Glutamatergic neuron (in vitro differentiated cells): ENCODE data around the gene DAB2IP. TPM values are rescaled to one million over a fixed set of nuclear protein-coding genes. Genes with fewer than 3 reads are reported as not detected.
"Not testable (repeated sequence)": the region's sequence is repeated elsewhere in the genome, so short reads cannot be mapped to it uniquely, and the experiment has no call there.

ENCODE experiments used
- DNase-seq: peaks from one replicate; pipeline ENCODE4 v3.0.0; 2022
- H3K27ac Mint-ChIP-seq: one replicate; pipeline ENCODE4 v1.8.0; 2020; ENCODE audit warnings: mild to moderate bottlenecking, mixed read lengths, inconsistent platforms; ENCODE audit not compliant: unreplicated experiment
- H3K27me3 Mint-ChIP-seq: one replicate; pipeline ENCODE4 v1.8.0; 2020; ENCODE audit warnings: mild to moderate bottlenecking, moderate library complexity, mixed read lengths, inconsistent platforms; ENCODE audit not compliant: unreplicated experiment
- H3K36me3 Mint-ChIP-seq: one replicate; pipeline ENCODE4 v1.8.0; 2020; ENCODE audit warnings: mild to moderate bottlenecking, mixed read lengths, inconsistent platforms; ENCODE audit not compliant: unreplicated experiment
- H3K4me1 Mint-ChIP-seq: one replicate; pipeline ENCODE4 v1.8.0; 2020; ENCODE audit warnings: mild to moderate bottlenecking, low read depth, mixed read lengths, inconsistent platforms; ENCODE audit not compliant: unreplicated experiment
- H3K4me3 Mint-ChIP-seq: one replicate; pipeline ENCODE4 v1.8.0; 2020; ENCODE audit warnings: mild to moderate bottlenecking, mixed read lengths, inconsistent platforms; ENCODE audit not compliant: unreplicated experiment
- H3K9me3 Mint-ChIP-seq: one replicate; pipeline ENCODE4 v1.8.0; 2020; ENCODE audit warnings: mild to moderate bottlenecking, moderate library complexity, mixed read lengths, inconsistent platforms; ENCODE audit not compliant: unreplicated experiment
- CTCF ChIP-seq: fragments of 200-600 bp; sonication (generic); IDR thresholded peaks from one replicate; pipeline ENCODE4 v1.5.0; 2021; ENCODE audit not compliant: partially characterized antibody, unreplicated experiment
- total RNA-seq: library from RNA; stranded (reverse); fragmentation: NEBNext Ultra II Directional; extraction: Animal tissue kit (Norgen Biotek cat#: 25700); gene quantifications from one replicate; pipeline ENCODE4 v1.2.1, GENCODE V29; 2021; ENCODE audit not compliant: unreplicated experiment

The DAB2IP gene
- total RNA-seq, 1 donor from 2014 or later: 32.9 TPM

GRCh38 chr9:121619545-121620324, 31.7 kb upstream of the DAB2IP start:
- H3K9me3 Mint-ChIP-seq: no peaks in the 10 kb centered on the region
- no peak overlapping the region for H3K4me3 Mint-ChIP-seq
- H3K27me3 Mint-ChIP-seq: peaks cover 2% of the 10 kb centered on the region
- H3K36me3 Mint-ChIP-seq: no peaks in the 10 kb centered on the region
- TF ChIP-seq CTCF: no peak
- no peaks in the 10 kb centered on the region for H3K4me1 Mint-ChIP-seq
- no peak overlapping the region for H3K27ac Mint-ChIP-seq
- no peak for DNase-seq

- H3K27me3 Mint-ChIP-seq: peaks cover 2% of the 10 kb centered on the region
- H3K27ac Mint-ChIP-seq: no peak overlapping the region
- H3K4me1 Mint-ChIP-seq: no peaks in the 10 kb centered on the region
- no peaks in the 10 kb centered on the region for H3K36me3 Mint-ChIP-seq
- no peaks in the 10 kb centered on the region for H3K9me3 Mint-ChIP-seq
- no peak for DNase-seq
- no peak for TF ChIP-seq CTCF
- H3K4me3 Mint-ChIP-seq: no peak overlapping the region
Observed at GRCh38 chr9:121620325-121620673, 31.1 kb upstream of the DAB2IP start.

GRCh38 chr9:121620777-121621449, 30.5 kb upstream of the DAB2IP start:
- DNase-seq: peak; percentile 52
- H3K27me3 Mint-ChIP-seq: peaks cover 2% of the 10 kb centered on the region
- no peaks in the 10 kb centered on the region for H3K9me3 Mint-ChIP-seq
- H3K36me3 Mint-ChIP-seq: no peaks in the 10 kb centered on the region
- H3K4me1 Mint-ChIP-seq: no peaks in the 10 kb centered on the region
- peak; percentile 58 for TF ChIP-seq CTCF
- no peak overlapping the region for H3K27ac Mint-ChIP-seq
- H3K4me3 Mint-ChIP-seq: no peak overlapping the region

GRCh38 chr9:121622387-121623203, 28.8 kb upstream of the DAB2IP start:
- no peak for DNase-seq
- Mint-ChIP-seq H3K36me3 (no peaks in the 10 kb centered on the region), H3K4me1 (no peaks in the 10 kb centered on the region), H3K27me3 (peaks cover 2% of the 10 kb centered on the region), H3K4me3 (no peak overlapping the region), H3K9me3 (no peaks in the 10 kb centered on the region), H3K27ac (no peak overlapping the region)
- TF ChIP-seq CTCF: no peak

GRCh38 chr9:121623430-121623829, 28.0 kb upstream of the DAB2IP start:
- H3K9me3 Mint-ChIP-seq, H3K4me1 Mint-ChIP-seq, DNase-seq, H3K36me3 Mint-ChIP-seq, H3K27me3 Mint-ChIP-seq, H3K4me3 Mint-ChIP-seq, H3K27ac Mint-ChIP-seq: not testable (repeated sequence)
